ENCODE measurements around the gene RAET1G. TPM values are rescaled to one million over a fixed set of nuclear protein-coding genes. Genes with fewer than 3 reads are reported as not detected.
"Not testable (repeated sequence)": the region's sequence is repeated elsewhere in the genome, so short reads cannot be mapped to it uniquely, and the experiment has no call there.

The RAET1G gene
- total and polyA plus RNA-seq, 9 of the 15 experiments (the other 6 are each of a cell fraction or from before 2014, with no cell fraction given), result 0.11 TPM; not detected in 8

DNA sequence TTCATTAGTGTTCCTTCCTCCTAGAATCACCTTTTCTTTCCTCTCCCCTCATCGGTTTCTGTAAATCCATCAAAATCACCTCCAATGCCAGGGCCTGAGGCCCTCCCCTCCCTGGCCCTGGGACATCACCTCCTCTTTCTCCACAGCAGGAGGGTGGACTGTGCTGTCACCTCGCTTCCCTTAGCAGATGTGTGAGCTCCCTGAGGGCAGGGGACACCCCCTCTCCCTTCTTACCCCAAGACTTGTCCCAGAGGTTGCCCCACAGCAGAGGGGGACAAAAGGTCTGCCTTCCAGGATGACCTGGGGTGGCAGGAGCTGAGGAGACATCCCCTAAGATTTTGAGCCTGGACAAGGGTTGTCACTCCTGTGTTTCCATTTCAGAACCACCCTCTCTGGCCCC is 46.7 kb upstream of the RAET1G start (continued):
- no peak for TF ChIP-seq ZKSCAN1 (IDR thresholded peaks at IDR 0.05; ENCODE audit: low read depth, low read length)

GRCh38 chr6:149968909-149969308 is 46.0 kb upstream of the RAET1G start:
- FAIRE-seq; H3K9me1 ChIP-seq (ENCODE audit: control insufficient read depth, insufficient read depth, low read length); in situ Hi-C loops (cut with MboI); intact Hi-C loops (cut with micrococcal nuclease); H3K27me3 ChIP-seq (ENCODE audit: control insufficient read depth in 2 of 2, insufficient read depth in 2 of 2, low read length in 2 of 2); ATAC-seq; H3K4me3 ChIP-seq; H3K27ac ChIP-seq (ENCODE audit: extremely low read depth, low read depth, low read length); H3K36me3 ChIP-seq (ENCODE audit: control insufficient read depth, insufficient read depth, low read length); CTCF ChIA-PET (ENCODE audit: low intra/inter-chr PET ratio); H3K9ac ChIP-seq (ENCODE audit: insufficient read depth in 1 of 2, low read depth in 2 of 2, low read length in 2 of 2); H2AFZ ChIP-seq (ENCODE audit: low read depth, low read length); DNase-seq (ENCODE audit: extremely low read depth in 1 of 4, low spot score in 3 of 4); H4K20me1 ChIP-seq (replicated peaks; ENCODE audit: control insufficient read depth, insufficient read depth, low read length); BruUV-seq (replicated peaks); H3K4me2 ChIP-seq (ENCODE audit: insufficient read depth, low read length); H3K79me2 ChIP-seq (ENCODE audit: control insufficient read depth, insufficient read depth, low read length); H3K9me3 ChIP-seq (replicated peaks; ENCODE audit: control insufficient read depth, insufficient read depth, low read depth, low read length); H3K4me1 ChIP-seq (replicated peaks in 1 of 2; ENCODE audit: control insufficient read depth in 2 of 2, insufficient read depth in 2 of 2, low read length in 2 of 2): not testable (repeated sequence)
- POLR2A ChIA-PET, result interaction anchor here (1.0 kb wide), 1 partner anchor 44 kb away, joined by 3 read pairs; no protein-coding TSS in a partner anchor
- 17% methylated on average over 2 of the region's 2 CpGs for WGBS (ENCODE audit: insufficient coverage, low coverage, missing lambda C conversion rate)

DNA sequence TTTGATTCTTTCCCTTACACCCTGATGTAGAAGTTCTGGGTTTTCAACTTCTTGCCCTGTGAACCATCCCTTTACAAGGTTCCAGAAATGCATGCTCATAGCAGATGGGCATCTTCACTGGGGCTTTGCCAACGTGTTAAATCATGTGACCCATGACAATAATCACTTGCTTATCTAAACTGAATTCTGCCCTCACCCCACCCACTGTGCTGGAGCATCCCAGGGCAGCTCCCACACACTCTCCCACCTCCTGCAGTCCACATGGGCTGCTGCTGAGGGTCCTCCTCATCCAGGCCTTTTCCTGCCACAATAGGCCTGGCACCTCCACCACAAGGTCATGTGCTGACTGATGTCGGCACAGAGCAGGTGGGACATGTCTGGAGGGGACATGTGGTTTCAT is 45.1 kb upstream of the RAET1G start:
- H3K9me3 ChIP-seq (replicated peaks; ENCODE audit: control insufficient read depth, insufficient read depth, low read depth, low read length); H3K36me3 ChIP-seq (ENCODE audit: control insufficient read depth, insufficient read depth, low read length); H3K4me2 ChIP-seq (ENCODE audit: insufficient read depth, low read length); H3K9me1 ChIP-seq (ENCODE audit: control insufficient read depth, insufficient read depth, low read length); H4K20me1 ChIP-seq (replicated peaks; ENCODE audit: control insufficient read depth, insufficient read depth, low read length); DNase-seq (ENCODE audit: extremely low read depth in 1 of 4, low spot score in 3 of 4); intact Hi-C loops (cut with micrococcal nuclease); in situ Hi-C loops (cut with MboI); BruUV-seq (replicated peaks); FAIRE-seq; H3K27ac ChIP-seq (ENCODE audit: extremely low read depth, low read depth, low read length); ATAC-seq; POLR2A ChIA-PET; H3K9ac ChIP-seq (ENCODE audit: insufficient read depth in 1 of 2, low read depth in 2 of 2, low read length in 2 of 2); H2AFZ ChIP-seq (ENCODE audit: low read depth, low read length); H3K27me3 ChIP-seq (ENCODE audit: control insufficient read depth in 2 of 2, insufficient read depth in 2 of 2, low read length in 2 of 2); H3K79me2 ChIP-seq (ENCODE audit: control insufficient read depth, insufficient read depth, low read length); H3K4me3 ChIP-seq; CTCF ChIA-PET (ENCODE audit: low intra/inter-chr PET ratio): not testable (repeated sequence)
- peaks cover 5 to 16% of the 10 kb centered on the region in 2 experiments; a peak in 4 of 5 replicates for H3K4me1 ChIP-seq (replicated peaks in 1 of 2; ENCODE audit: control insufficient read depth in 2 of 2, insufficient read depth in 2 of 2, low read length in 2 of 2)
- WGBS (ENCODE audit: insufficient coverage, low coverage, missing lambda C conversion rate), result 15% methylated on average over 2 of the region's 2 CpGs
- TF ChIP-seq MGA (IDR thresholded peaks at IDR 0.05), result 0 out of 2 replicates have a peak, but pooled peaks have one; percentile 18
